ENCODE measurements around the gene ATP10A. TPM values are rescaled to one million over a fixed set of nuclear protein-coding genes. Genes with fewer than 3 reads are reported as not detected.
A peak's percentile ranks its signal among the peaks of the same experiment; 100 is the strongest.

Gene ATP10A
- total RNA-seq, 2 experiments from 2014 or later, result 0.06 TPM; not detected in 1

DNA sequence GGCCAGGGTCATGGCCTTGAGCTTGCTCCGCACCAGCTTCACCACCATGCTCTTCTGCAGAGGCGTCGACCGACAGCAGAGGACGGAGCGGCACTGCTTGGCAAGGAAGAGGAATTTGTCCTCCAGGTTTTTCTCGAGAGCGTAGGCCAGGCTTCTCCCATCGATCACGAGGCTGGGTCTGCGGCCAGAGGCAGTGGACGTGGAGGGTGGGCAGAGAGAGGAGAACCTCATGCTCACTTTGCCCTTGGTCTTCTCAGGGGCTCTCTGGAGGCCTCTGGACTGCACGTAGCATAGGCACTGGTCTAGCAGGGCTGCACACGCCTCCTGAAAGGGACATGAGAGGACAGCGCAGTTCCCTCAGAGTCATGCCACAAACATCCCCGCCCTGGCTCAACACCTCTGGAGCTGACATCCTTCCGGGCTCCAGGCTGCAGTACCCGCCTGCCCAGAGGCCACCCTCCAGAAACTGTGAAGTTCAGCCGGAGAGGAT, 168.3 kb downstream of the ATP10A start:
- no peaks in the 10 kb centered on the region for H3K4me1 ChIP-seq (ENCODE audit: insufficient read depth, low read length, poor library complexity, severe bottlenecking)
- CTCF ChIA-PET (ENCODE audit: unreplicated experiment), result interaction anchor here (1.3 kb wide), 1 partner anchor 15 kb away, joined by 4 read pairs; no protein-coding TSS in a partner anchor
- H3K79me2 ChIP-seq (ENCODE audit: insufficient read depth, low read depth, low read length), result no peaks in the 10 kb centered on the region
- TF ChIP-seq, protein P1, sequence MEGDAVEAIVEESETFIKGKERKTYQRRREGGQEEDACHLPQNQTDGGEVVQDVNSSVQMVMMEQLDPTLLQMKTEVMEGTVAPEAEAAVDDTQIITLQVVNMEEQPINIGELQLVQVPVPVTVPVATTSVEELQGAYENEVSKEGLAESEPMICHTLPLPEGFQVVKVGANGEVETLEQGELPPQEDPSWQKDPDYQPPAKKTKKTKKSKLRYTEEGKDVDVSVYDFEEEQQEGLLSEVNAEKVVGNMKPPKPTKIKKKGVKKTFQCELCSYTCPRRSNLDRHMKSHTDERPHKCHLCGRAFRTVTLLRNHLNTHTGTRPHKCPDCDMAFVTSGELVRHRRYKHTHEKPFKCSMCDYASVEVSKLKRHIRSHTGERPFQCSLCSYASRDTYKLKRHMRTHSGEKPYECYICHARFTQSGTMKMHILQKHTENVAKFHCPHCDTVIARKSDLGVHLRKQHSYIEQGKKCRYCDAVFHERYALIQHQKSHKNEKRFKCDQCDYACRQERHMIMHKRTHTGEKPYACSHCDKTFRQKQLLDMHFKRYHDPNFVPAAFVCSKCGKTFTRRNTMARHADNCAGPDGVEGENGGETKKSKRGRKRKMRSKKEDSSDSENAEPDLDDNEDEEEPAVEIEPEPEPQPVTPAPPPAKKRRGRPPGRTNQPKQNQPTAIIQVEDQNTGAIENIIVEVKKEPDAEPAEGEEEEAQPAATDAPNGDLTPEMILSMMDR (conservative IDR thresholded peaks at IDR 0.05; ENCODE audit: low read length), result no peak
- H3K4me3 ChIP-seq (ENCODE audit: low read depth, low read length, poor library complexity, severe bottlenecking), result no peak overlapping the region
- no TSS peak for BruUV-seq (replicated peaks)
- no peak overlapping the region for H3K4me2 ChIP-seq (ENCODE audit: low read length)
- no peak for DNase-seq (ENCODE audit: low spot score)
- no peaks in the 10 kb centered on the region for H3K9me3 ChIP-seq (ENCODE audit: low read length)
- H3K27ac ChIP-seq (ENCODE audit: low read depth, low read length, poor library complexity, severe bottlenecking), result no peak overlapping the region
- H3K9me2 ChIP-seq (ENCODE audit: insufficient read depth, low read length), result no peaks in the 10 kb centered on the region
- H4K20me1 ChIP-seq (ENCODE audit: insufficient read depth, low read length), result no peaks in the 10 kb centered on the region
- POLR2A ChIA-PET, result no interaction called here
- no peaks in the 10 kb centered on the region for H3K36me3 ChIP-seq (ENCODE audit: insufficient read depth, low read length)
- intact Hi-C loops (cut with micrococcal nuclease; ENCODE audit: unreplicated experiment), result loop anchor here (1.0 kb wide), 1 partner anchor 239 kb away; no protein-coding TSS in a partner anchor
- H2AFZ ChIP-seq (ENCODE audit: low read length), result no peak overlapping the region

DNA sequence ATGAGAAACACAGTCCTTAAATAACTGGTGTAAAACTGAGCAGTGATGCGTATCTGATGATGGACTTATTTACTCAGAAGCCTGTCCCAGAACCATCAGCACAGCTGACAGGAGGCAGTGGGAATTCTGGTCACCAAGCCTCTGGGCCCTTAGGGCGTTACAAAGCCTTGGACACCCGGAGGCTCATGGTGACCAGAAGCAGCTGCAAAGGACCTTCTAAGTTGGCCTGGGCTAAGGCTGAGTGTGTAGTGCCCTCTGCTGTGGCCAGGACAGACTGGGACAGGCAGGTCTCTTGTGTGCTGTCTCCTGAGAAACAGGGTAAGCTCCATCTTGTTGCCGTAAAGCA, 168.9 kb downstream of the ATP10A start:
- Histone ChIP-seq H3K9me2 (ENCODE audit: insufficient read depth, low read length) (no peaks in the 10 kb centered on the region), H3K4me3 (ENCODE audit: low read depth, low read length, poor library complexity, severe bottlenecking) (no peak overlapping the region), H2AFZ (ENCODE audit: low read length) (no peak overlapping the region), H3K36me3 (ENCODE audit: insufficient read depth, low read length) (no peaks in the 10 kb centered on the region), H4K20me1 (ENCODE audit: insufficient read depth, low read length) (no peaks in the 10 kb centered on the region), H3K9me3 (ENCODE audit: low read length) (no peaks in the 10 kb centered on the region), H3K4me2 (ENCODE audit: low read length) (no peak overlapping the region), H3K4me1 (ENCODE audit: insufficient read depth, low read length, poor library complexity, severe bottlenecking) (no peaks in the 10 kb centered on the region), H3K27ac (ENCODE audit: low read depth, low read length, poor library complexity, severe bottlenecking) (no peak overlapping the region), H3K79me2 (ENCODE audit: insufficient read depth, low read depth, low read length) (no peaks in the 10 kb centered on the region)
- intact Hi-C loops (cut with micrococcal nuclease; ENCODE audit: unreplicated experiment), result loop anchor here (1.0 kb wide), 1 partner anchor 240 kb away; no protein-coding TSS in a partner anchor
- DNase-seq (ENCODE audit: low spot score), result no peak
- POLR2A ChIA-PET, result no interaction called here
- no TSS peak for BruUV-seq (replicated peaks)
- CTCF ChIA-PET (ENCODE audit: unreplicated experiment), result interaction anchor here (1.3 kb wide), 1 partner anchor 16 kb away, joined by 4 read pairs; no protein-coding TSS in a partner anchor
- no peak for TF ChIP-seq EZH2phosphoT487 (IDR thresholded peaks at IDR 0.05; ENCODE audit: borderline replicate concordance, low read depth, low read length)
- TF ChIP-seq, protein P1 (conservative IDR thresholded peaks at IDR 0.05; ENCODE audit: low read length), result peak; percentile 52; the same call in 1 of the 2 replicates
